Measurements from ENCODE around the gene IDI2.
"Not testable (repeated sequence)": the region's sequence is repeated elsewhere in the genome, so short reads cannot be mapped to it uniquely, and the experiment has no call there.

The IDI2 gene

DNA sequence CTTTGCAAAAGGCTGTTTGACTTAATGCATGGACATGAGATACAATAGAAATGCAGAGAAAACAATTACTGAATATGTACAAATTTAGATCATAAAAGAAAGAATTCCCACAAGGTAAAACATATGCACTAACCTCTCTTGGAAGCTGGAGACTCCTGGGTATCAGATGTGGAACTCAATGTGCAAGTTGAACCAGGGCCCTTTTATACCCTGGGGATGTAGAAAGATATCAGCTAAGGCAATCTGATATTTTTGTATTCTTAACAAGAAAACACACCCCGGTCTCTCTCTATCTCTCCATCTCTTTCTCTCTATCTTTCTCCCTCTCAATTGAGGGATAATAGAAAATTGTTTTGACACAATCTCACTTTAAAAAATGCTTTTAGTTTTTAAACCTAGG lies at the start of gene IDI2:
TSS of gene IDI2 (minus strand) at position 177 of the 400 bp plus-strand sequence. CDS start 1,136 bp downstream, outside the sequence.
- no peak for DNase-seq

DNA sequence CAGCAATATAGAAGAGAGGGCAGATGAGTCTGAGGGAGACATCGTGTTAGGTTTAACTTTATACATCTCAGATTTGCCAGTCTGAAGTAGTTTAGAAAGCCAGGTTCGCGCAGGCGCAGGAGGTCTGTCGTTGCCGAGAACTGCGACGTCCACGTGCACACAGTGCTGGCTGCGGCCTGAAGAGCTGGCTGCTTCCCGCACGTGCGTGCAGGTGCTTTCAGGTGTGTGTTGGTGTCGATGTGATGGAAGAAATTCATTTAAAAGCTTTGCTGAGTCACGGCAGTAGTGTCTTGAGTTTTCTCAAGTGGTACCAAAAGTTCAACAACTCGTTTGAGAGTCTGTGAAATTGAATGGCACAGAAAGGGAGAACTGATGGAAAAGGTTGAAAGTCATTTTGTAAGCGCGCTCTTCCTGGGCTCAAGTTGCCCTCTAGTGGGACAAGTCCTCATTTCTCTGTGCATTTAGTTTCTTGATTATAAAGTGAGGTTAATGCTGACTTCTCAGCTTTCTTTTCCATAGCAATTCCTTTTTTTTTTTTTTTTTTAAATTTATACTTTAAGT lies 49.2 kb upstream of the IDI2 start:
- no peak for DNase-seq

DNA sequence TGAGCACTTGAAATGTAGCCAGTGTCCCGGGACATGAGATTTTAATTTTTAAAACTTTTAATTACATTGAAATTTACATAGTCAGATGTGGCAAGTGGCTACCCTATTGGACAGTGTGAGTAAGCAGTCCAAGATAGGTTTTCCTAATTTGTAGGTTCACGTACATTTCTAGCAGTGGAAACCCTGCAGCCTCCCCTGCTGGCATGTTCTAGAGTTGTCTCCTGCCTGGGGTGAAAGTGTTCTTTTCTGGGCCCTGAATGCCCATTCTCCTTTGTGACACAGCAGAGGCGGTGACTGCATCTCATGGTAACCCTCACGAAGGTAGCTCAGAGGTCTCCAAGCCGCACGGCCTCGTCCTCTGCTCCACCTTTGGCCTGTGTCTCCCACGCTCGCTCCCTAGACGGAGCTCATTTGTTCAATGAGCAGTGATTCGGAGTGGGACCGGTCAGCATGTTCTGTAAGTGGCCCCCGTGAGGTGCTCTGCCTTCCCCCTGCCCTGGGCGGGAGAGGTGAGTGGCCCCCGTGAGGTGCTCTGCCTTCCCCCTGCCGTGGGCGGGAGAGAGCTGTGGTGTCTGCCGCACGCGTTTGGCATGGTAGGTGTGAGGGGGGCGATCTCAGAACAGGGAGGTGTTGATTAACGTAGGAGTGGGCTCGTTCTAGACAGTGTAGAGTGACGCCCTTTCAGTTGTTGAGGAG lies 48.5 kb upstream of the IDI2 start:
- no peak for DNase-seq

DNA sequence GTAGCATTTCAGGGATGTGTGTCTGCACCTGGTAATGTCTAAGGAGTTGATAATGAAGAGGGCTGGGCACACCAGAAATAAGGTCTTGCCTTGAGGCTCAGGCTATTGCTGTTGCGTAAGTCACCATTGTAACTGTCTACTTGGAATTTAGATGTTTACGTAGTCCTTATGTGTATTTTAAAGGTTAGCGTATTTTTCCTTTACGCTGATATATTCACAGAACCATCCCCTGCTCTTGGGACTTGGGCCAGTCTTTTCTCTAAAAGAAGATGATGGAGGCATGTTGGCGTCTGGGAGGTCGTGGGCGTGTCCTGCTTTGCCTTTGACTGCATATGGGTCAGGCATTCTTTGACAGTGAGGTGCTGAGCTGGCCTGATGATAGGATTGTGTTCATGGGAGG lies 45.3 kb upstream of the IDI2 start:
- DNase-seq: no peak

DNA sequence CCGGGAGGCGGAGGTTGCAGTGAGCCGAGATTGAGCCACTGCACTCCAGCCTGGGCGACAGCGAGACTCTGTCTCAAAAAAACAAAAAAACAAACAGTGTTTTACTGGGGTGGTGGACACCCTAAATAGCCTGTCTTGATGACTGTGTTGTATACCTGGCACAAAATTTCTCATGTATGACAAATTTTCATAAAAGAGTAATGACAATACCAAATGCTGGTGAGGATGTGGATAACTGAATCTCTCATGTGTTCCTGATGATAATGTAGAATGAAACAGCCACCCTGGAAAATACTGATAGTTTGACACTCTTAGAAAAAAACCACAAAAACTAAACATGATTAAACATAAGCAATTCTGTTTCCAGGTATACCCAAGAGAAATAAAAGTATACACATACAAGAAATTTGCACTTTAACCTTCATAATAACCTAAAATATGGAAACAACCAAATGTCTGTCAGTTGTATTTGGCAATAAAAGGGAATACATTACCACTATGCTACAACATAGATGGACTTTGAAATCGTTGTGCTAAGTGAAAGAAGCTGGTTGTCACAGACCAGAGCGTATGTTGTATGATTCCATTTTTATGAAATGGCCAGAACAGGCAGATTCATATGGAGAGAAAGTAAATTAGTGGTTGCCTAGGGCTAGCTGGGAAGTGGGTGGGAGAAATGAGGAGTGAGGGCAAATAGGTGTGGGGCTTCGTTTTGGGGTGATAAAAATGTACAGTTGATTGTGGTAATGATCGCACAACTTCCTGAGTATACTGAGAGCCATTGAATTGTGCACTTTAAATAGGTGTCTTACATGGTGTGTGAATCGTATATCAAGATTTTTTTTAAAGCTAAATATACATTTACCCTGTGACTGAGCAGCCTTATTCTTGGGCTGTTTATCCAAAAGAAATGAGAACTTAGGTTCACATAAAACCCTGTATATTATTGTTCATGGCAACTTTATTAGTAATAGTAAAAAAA lies 43.0 kb upstream of the IDI2 start:
- no peak for DNase-seq

DNA sequence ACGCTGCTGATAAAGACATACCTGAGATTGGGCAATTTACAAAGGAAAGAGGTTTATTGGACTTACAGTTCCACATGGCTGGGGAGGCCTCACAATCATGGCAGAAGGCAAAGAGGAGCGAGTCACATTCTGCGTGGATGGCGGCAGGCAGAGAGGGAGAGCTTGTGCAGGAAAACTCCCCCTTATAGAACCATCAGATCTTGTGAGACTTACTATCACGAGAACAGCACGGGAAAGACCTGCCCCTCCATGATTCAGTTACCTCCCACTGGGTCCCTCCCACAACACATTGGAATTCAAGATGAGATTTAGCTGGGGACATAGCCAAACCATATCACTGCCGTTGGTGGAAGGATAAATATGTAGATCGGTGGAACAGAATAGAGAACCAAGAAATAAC lies 41.1 kb upstream of the IDI2 start:
- not testable (repeated sequence) for DNase-seq

DNA sequence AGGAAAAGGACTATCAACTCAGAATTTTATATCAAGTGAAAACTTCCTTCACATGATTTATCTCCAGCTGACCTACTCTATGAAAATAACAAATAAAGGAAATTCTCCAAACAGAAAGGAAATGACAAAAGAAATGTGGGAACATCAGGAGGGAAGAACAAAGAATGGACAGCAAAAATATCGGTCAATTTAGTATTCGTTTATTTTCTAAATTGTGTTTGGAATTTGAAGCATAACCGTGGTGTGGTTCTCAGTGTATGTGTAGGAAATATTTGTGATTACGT lies 39.2 kb upstream of the IDI2 start:
- DNase-seq: no peak

DNA sequence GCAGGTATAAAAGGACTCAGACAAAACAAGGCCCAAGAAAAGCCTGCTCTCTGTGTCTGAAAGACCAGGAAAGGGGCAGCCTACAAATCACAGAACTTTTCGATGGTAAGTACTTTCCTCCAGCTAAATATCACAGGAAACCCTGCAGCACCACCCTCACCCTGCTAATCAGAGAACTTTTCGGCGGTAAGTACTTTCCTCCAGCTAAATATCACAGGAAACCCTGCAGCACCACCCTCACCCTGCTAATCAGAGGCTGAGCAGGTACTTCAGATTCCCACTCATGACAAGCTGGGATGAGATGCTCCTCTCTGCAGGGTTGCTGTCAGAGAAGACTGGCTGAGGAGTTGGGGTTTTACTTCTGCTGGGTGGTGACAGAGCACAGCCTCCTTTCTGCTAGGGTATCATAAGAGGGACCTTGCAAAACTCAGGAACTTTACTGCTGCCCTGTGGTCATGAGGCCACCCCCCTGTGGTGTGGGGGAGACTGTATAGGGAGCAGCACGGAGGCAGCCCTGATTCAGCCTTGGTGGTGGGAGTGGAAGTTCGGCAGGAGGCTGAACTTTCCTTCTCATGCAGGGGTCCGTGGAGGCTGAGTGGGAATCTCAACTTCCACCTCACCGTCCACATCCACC lies 37.7 kb upstream of the IDI2 start:
- DNase-seq: no peak

DNA sequence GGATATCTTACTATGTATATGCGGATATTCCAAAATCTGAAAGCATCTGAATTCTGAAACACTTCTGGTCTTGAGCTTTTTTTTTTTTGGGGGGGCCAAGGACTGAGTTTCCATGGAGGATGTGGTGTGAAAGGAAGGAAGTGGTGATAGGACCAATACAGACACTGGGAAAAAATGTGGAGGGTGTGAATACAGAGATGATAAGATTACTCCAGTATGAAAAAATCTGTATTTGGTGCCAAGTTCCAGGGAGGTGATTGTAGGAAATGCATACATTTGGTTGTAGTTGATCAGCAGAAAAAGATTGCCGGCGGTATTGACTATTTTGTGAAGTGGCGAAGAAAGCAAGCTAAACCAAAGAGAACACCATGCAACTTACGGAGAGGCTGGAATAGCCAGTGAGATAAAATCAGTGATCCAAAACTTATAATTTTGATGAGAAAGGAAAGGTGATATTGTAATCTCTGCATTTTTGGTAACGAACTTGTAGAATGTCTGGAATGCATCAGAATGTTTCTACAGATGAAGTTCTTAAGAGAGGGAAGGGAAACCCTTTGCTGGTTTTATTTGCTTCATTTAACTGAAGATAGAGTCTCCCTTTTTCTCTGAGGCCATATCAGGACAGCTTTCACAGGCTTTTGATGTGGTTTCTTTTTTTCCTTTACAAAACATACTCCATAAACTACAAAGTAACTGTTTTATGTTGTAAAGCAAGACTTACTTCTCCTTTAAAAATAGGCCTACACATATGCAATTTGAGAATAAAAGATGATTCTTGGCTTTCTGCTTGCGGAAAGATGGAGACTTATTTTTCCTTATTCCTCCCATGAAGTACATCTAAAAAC lies 36.5 kb upstream of the IDI2 start:
- no peak for DNase-seq

DNA sequence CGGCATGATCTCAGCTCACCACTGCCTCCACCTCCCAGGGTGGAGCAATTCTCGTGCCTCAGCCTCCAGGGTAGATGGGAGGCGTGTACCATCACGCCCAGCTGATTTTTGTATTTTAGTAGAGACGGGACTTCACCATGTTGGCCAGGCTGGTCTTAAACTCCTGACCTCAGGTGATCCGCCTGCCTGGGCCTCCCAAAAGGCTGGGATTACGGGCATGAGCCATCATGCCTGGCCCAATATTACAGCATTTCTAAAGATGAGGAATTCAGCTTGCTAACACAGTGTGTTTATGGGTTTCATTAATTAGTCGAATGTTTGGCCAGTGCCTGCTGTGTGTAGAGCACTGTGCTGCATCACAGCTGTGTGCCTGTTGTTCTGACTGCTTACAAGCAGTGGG lies 34.2 kb upstream of the IDI2 start:
- no peak for DNase-seq

DNA sequence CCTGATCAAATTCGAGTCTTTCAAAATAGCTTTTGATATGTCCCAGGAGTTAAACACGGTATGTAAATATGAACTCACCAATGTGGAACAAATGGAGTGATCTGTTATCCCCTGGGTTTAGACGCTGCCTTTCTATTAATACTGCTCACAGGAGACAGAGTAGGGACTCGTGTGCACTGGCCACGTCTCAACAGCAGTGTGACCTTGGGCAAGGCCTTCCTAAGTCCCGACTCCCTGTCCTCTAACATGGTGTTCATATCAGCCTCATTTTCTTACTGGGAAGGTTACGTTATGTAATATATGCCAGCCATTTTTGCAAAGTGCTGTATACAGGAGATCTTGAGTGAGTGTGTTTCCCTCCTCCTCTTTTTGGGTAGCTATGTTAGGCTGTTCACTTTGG lies 32.4 kb upstream of the IDI2 start:
- DNase-seq: no peak

DNA sequence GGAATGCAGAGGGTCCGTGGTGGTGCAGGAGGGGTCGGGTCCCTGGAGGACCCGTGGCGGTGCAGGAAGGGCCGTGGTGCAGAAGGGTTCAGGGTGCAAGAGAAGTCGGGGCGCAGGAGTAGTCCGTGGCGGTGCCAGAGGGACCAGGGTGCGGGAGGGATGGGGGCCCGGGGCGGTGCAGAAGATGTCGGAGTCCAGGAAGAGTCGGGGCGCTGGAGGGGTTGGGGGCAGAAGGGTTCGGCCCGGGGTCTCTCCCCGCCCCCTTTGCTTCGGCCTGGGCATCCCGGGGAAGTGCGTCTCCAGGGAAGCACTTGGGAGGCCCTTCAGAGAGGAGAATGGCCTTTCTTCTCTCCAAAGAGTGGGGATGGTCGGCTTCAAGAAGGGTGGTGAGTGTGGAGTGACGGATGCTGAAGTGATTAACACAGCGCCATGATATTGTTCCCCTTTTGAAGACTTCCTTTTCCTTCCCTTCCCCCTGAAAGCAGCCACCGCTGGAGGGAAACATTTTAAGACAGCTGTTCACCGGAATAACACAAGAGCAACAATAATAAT lies 31.5 kb upstream of the IDI2 start:
- DNase-seq: no peak

DNA sequence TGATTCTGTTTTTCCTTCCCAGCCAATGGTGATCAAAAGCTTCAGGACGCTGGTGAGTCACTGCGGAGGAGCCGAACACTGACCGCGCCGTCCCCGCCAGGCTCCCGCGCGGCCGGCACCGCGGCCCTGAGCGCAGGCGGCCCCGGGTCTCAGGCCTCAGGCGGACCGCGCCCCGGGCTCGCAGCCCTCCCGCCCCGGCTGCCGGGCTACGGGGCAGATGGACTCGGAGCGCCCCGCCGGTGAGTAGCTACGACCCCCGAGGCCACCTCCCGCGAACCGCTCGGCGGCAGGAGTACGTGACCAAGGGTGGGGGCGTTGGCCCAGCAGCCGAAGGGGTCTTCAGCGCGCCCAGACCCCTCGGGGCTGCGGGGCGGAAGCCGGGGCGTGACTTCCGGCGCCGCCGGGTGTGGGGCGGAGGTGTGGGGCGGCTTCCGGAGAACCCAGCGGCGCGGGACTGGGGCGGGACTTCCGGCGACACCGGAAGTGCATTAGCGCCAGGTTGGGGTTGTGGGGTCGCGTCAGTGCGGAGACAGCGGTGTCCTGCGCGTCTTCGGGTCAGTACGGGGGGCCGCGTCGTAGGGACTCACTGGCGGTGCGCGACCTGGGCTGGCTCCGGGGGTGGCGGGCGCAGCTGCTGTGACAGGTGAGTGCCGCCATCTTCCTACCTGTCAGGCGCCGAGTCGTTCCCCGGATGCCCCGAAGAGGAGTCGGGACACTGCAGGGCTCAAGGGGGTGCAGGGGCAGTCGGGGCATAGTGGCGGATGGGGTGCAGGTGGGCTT lies 30.9 kb upstream of the IDI2 start, which contains the start of gene WDR37:
TSS of gene WDR37 (plus strand) at position 60 of the 780 bp plus-strand sequence. CDS start 15,771 bp downstream, outside the sequence.
- peak; percentile 55 for DNase-seq

DNA sequence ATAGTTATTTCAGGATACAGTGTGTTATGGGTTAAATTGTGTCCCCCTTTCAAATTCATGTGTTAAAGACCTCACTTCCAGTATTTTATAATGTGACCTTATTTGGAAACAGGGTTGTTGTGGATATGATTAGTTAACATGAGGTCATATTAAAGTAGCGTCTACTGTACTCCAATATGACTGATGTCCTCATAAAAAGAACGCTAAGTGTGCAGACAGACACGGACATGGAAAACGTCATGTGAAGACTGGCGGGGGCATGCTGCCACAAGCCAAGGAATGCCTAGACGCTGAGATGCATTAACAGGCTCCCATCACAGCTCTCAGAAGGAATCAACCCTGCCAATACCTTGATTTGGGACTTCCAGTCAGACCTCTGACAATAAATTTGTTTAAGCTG lies 29.0 kb upstream of the IDI2 start:
- no peak for DNase-seq

DNA sequence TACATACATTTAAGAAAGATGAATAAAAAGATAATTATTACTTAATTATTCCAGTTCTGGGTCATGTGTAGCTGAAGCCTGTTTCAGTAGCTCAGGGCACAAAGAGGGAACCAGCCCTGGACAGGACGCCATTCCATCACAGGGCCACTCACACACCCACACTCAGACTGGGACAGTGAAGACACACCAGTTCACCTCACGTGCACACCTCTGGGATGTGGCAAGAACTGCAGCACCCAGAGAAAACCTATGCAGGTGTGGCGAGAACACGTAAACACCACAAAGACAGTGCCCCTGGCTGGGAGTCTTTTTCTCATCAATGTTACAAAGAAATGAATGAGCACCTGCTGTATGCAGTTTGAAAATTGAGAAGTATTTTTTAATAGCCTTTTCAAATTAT lies 24.9 kb upstream of the IDI2 start:
- no peak for DNase-seq

DNA sequence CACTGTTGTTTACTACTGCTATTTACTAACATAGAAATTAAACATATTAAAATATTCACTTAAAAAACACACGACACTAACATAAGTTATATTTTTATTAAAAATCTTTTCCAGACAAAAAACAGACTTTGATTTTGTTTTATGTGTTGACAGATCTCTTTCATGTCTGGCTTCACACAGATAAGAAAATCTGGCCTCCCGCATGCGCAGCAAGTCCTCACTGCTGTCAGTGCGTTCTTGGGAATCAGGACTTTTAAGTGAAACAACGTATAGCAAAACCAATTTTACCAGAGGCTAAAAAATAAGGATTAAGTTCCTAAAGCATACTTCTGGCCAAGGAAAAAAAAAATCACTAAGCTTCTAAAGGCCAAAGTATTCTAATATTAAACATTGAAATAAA lies 24.5 kb upstream of the IDI2 start:
- no peak for DNase-seq

DNA sequence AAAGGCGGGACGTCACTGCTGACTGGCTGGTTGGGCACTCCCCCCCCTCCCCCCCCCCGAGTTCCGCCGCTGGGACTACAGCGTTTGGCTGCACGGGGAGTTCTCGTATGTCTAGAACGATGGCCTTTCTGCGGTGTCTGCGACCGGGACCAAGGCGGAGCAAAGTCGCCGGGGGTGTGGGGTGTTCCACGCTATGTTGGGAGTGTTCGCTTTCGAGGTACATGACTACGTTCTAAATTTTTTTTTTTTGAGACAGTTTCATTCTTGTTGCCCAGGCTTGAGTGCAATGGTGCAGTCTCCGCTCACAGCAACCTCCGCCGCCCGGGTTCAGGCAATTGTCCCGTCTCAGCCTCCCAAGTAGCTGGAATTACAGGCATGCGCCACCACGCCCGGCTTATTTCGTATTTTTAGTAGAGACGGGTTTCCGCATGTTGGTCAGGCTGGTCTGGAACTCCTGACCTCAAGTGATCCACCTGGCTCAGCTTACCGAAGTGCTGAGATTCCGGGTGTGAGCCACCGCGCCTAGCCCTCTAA lies 23.8 kb upstream of the IDI2 start:
- no peak for DNase-seq

DNA sequence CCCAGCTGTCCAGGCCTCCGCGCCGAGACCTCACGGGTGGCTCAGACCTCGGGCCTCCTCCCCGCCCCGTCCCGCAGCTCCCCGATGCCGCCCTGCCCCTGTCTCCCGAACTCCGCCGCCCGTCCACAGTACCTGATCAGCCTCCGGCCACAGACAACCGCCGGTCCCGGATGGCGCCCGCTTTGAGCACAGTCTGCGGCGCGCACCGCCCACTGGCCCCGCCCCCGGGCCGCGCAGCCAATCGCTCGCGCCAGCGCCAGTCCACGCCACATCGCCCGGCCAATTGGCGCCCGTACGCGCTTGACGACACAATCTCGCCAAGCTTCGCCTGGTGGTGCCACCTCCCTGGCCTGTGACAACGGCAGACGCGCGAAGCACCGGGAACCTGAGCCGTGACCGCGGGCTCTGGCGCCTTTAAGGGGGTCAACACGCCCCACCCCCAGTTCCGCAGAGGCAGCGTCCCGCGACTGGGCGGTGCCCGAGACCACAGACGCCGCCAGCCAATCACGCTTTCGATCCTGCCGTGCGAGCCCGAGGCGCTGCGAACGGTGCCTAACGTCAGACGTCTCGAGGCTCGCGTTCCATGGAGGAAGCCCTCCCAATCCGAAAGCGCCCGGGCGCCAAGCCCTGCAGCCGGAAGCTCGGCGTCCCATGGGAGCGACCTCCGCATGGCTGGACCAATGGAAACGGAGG lies 23.2 kb upstream of the IDI2 start, which contains the start of gene IDI1:
TSS of gene IDI1 (minus strand) at position 388 of the 693 bp plus-strand sequence. CDS start at position 272, 116 bp downstream.
- peak; percentile 95 for DNase-seq

DNA sequence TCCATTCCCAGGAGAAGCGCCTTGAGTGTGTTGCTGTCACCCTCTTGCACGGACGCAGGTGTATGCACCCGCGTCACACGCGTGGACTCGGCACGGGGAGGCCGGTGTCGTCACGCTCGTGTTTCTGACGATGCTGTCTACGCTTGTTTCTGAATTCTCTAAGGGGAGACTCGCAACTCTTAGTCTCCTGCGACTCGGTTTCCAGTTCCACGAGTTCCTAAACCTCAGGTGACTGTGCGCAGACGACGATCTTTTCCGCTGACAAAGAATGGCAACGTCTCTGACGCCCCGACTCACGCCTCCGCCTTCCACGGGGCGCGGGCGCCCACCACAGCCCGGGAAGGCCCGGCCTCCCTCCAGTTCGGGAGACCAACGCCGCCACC lies 22.7 kb upstream of the IDI2 start:
- DNase-seq: no peak

DNA sequence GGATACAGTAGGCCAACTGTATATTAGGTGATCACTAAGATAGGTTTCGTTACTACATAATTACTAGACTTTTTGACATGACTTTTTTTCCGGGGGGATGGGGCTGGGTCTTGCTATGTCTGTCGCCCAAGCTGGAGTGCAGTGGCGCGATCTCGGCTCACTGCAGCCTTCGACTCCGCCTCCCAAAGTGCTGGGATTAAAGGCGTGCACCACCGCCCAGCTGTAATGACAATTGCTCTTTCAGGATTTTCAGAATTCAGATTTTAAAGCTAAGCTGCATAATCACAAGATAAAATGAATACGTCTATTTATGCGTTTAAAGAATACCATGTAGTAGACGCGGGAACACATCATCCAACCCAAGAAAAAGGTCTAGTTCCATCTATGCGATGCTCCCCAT lies 22.3 kb upstream of the IDI2 start:
- no peak for DNase-seq

Data from NCI-H1105 treated with DMSO at 0.1 percent for 48 hours (cell line).